GM18861 (cell line): ENCODE results near the gene SH3RF1.
A peak's percentile ranks its signal among the peaks of the same experiment; 100 is the strongest.

Experiments used
- ATAC-seq: cut with Tn5 transposase; IDR thresholded peaks from one replicate; pipeline ENCODE4 v1.9.1; 2021; ENCODE audit not compliant: unreplicated experiment

The SH3RF1 gene

GRCh38 chr4:169252339-169253112 is 18.2 kb downstream of the SH3RF1 start:
- ATAC-seq, result peak; percentile 62

GRCh38 chr4:169251291-169252235 is 19.2 kb downstream of the SH3RF1 start:
- no peak for ATAC-seq

GRCh38 chr4:169250796-169251195 is 20.0 kb downstream of the SH3RF1 start:
- no peak for ATAC-seq

- ATAC-seq, result no peak
Observed at GRCh38 chr4:169249999-169250398, 20.8 kb downstream of the SH3RF1 start.

DNA sequence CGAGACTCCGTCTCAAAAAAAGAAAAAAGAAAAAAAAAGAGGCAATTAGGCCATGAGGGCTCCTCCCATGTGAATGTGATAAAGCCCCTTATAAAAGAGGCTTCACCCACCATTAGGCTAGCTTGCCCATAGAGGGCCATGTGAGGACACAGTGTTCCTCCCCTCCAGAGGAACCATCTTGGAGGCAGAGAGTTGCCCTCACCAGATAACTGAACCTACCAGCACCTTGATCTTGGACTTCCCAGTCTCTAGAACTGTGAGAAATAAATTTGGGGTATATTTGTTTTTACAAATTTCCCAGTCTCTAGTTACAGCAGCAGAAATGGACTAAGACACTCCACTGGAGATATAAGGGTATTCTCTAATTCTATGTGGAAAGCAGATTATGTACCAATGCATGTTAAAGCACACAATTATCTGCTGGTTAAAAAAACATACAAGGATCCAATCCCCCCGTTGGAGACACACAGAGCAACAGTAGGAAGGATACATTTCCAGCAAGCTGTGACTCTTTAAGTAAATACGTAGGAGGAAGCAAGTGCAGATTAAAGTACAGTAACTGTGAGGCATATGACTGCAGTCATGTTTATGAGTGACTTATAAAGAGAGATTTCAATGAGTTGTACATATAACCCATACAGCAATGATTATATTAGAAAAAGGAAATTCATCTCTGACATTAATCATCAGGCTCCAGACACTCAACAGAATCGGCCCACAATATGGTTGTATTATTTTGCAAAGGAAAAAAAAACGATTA is 21.4 kb downstream of the SH3RF1 start:
- ATAC-seq, result peak; percentile 84

GRCh38 chr4:169248645-169249044 is 22.1 kb downstream of the SH3RF1 start:
- no peak for ATAC-seq

DNA sequence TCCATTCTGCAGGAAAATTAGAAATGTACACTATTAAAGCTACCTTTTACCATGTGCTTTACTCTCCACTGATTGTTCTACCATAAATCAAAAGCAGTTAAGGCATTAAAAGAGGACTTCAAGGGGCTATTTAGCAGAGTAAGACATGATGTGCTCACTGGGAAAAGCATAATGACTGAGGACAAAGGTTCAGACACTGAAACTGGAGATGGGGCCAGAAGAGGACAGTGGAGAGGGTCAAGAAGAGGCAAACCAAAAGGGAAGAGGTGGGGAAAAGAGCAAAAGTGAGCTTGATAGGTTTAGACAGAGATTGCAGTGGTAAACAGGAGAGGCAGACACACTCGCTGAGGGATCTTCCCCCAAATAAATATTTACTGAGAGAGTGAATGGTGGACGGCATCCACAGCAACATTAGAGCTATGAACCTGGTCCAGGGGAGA is 23.8 kb downstream of the SH3RF1 start:
- ATAC-seq, result no peak

DNA sequence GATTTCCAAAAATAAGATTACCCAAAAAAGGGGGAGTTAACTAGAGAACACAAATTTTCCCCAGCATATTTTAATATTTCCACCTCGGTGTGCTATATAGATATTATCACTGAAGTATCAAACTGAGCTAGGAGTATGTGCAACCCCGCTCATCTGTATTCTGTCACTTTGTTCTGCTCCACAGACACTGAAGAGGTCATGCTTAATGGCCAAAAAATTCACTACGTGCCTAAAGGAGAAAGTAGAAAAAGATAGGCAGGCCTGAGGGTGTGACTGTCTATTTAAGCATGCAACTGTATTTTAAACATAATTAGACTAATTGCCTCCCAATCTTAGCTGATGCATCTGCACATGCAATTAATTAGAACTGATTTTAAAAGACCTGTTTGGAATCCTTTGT is 24.5 kb downstream of the SH3RF1 start:
- ATAC-seq, result no peak

DNA sequence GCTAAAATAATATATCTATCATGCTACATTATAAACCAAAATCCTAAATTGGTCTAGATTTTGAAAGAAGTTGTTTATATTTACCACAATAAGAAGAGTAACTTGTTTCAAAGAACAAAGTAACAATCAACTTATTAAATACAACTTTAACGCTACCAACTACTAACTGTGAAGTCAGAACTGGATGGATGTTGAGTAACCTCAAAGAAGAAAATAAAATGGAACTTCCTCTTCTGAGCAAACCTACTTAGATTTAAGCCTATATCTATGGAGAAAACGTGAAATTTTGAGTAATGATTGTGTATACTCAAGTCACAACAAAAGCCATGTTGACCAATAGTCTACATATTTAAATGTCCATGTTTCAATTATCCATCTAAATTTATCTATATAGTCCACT is 25.7 kb downstream of the SH3RF1 start:
- no peak for ATAC-seq

GRCh38 chr4:169243825-169244609 is 26.7 kb downstream of the SH3RF1 start:
- no peak for ATAC-seq

DNA sequence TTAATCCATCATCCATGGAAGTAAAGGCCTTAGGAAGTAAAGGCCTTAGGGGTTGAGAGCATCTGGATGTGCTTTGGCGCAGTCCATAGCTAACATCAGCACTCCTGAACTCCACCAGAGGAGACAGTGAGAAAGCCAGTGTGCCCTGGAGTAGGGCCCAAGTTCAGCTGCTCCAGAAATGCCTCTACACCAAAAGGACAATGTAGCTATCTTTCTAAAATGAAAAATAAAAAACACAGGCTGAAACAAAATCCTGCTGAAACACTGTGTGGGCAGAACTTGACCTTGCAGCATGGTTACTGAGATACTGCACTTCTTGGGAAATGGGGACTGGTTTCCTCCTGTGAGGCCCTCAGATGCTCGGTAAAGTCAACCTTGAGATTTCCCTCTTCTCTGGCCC is 29.3 kb downstream of the SH3RF1 start:
- ATAC-seq, result no peak

- no peak for ATAC-seq
Observed at GRCh38 chr4:169239221-169239905, 31.4 kb downstream of the SH3RF1 start.

- ATAC-seq, result no peak
Observed at GRCh38 chr4:169238445-169238844, 32.3 kb downstream of the SH3RF1 start.

- no peak for ATAC-seq
Observed at GRCh38 chr4:169236873-169237626, 33.7 kb downstream of the SH3RF1 start.

DNA sequence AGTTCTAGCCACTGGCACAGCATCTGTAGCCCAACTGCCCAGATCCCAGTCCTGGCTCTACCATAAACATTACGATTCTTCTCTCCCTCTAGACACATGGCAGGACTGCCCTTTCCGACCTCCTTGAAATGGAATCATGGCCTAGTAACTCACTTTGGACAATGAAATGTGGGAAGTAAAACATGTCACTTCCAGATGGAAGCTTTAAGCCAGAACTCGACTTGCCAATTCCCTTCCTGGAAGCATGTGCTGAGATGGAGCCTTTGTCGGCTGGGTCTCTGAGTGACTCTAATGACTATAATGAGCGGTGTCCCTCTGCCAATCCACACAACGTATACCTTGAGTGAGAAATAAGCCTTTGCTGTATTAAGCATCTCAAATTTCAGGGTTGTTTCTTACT is 34.7 kb downstream of the SH3RF1 start:
- no peak for ATAC-seq

DNA sequence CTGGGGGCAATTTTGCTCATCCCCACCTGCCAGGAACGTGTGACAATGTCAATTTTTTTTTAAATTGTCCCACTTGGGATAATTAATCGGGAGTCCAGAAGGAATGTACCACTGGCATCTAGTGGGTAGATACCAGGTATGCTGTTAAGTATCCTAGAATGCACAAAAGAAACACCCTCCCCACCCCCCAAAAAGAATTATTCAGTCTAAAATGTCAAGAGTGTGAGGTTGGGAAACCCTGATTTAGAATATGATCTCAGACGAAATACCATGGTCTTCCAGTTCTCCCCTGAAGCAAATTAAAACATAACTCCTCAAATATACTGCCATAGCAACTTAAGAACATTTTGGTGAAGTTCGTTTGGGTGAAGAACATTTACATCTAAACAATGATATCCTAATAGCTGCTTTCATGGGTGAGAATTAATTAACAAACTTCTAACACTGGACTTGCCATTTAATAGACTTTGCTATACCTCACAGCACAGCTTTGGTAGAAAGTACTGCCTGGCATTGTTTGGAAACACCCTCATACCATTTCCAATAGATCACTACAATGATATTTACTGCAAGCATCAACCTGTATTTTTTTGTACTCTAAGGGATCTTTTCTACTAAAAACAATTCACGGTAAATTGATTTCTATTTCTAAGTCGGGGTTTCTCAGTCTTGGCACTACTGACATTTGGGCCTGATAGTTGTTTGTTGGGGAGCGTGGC is 36.5 kb downstream of the SH3RF1 start:
- no peak for ATAC-seq

- no peak for ATAC-seq
Observed at GRCh38 chr4:169233691-169234090, 37.1 kb downstream of the SH3RF1 start.

DNA sequence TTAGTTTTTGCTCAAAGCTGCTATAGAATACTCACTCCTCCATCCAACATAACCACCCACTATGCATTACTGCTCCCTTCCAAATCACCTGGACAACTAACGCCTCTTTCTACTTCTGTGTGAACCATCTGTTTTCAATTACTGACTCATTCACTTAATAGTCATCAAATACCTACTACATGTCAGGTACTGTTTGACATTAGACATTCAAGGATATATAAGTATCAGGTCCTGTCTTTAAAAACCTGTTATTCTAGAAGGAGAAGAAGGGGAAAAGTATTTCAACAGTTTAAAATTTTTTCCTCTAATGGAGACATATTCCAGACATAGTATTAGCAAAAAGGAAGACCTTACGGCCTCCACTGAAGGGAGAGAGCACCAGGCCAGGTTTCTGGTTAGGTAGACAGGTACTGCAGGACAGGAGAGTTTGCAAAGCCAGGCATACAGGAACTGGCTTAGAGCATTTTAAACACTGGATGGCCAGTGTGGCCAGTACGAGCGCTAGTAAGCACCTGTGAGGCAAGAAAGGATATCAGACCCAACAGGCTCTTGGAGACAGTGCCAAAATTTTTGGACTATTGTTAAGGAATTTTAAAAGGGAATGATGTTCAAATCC is 39.0 kb downstream of the SH3RF1 start:
- no peak for ATAC-seq
